ENCODE results near the gene TUSC2.

The TUSC2 gene

GRCh38 chr3:50337175-50337861 is 9.3 kb upstream of the TUSC2 start:
- DNase-seq (ENCODE audit: low read depth in 2 of 3, low spot score in 1 of 3), result peak; percentile 94 to 97 (median 95)

GRCh38 chr3:50336452-50337174 is 8.6 kb upstream of the TUSC2 start:
- peak in 1 of 3 donors; percentile 44 for DNase-seq (ENCODE audit: low read depth in 2 of 3, low spot score in 1 of 3)

GRCh38 chr3:50334339-50335075 is 6.5 kb upstream of the TUSC2 start:
- DNase-seq (ENCODE audit: low read depth in 2 of 3, low spot score in 1 of 3), result no peak

- no peak for DNase-seq (ENCODE audit: low read depth in 2 of 3, low spot score in 1 of 3)
These were observed 5.8 kb upstream of the TUSC2 start for GRCh38 chr3:50333744-50334328.

- DNase-seq (ENCODE audit: low read depth in 2 of 3, low spot score in 1 of 3), result no peak
These were observed 3.4 kb upstream of the TUSC2 start for GRCh38 chr3:50331364-50331907.

GRCh38 chr3:50330330-50330729 is 2.3 kb upstream of the TUSC2 start:
- no peak for DNase-seq (ENCODE audit: low read depth in 2 of 3, low spot score in 1 of 3)

GRCh38 chr3:50327129-50327528 is 894 bp downstream of the TUSC2 start:
- DNase-seq (ENCODE audit: low read depth in 2 of 3, low spot score in 1 of 3), result no peak

GRCh38 chr3:50326182-50326541 is 1.9 kb downstream of the TUSC2 start:
- DNase-seq (ENCODE audit: low read depth in 2 of 3, low spot score in 1 of 3), result no peak

GRCh38 chr3:50325497-50326181 is 2.4 kb downstream of the TUSC2 start:
- no peak for DNase-seq (ENCODE audit: low read depth in 2 of 3, low spot score in 1 of 3)

- DNase-seq (ENCODE audit: low read depth in 2 of 3, low spot score in 1 of 3), result no peak
These were observed 2.9 kb downstream of the TUSC2 start for GRCh38 chr3:50325113-50325480.

GRCh38 chr3:50324351-50325112 is 3.5 kb downstream of the TUSC2 start:
- DNase-seq (ENCODE audit: low read depth in 2 of 3, low spot score in 1 of 3), result peak in 2 of 3 donors; percentile 32 to 52

- DNase-seq (ENCODE audit: low read depth in 2 of 3, low spot score in 1 of 3), result no peak
These were observed 4.3 kb downstream of the TUSC2 start for GRCh38 chr3:50323614-50324199.

GRCh38 chr3:50323092-50323600 is 4.9 kb downstream of the TUSC2 start:
- DNase-seq (ENCODE audit: low read depth in 2 of 3, low spot score in 1 of 3), result no peak

- DNase-seq (ENCODE audit: low read depth in 2 of 3, low spot score in 1 of 3), result no peak
These were observed 5.5 kb downstream of the TUSC2 start, which contains the start of gene HYAL2 for GRCh38 chr3:50322386-50323091. Gene HYAL2 (minus strand): TSS chr3:50322745. CDS start chr3:50320489, 2,256 bp downstream.

- no peak for DNase-seq (ENCODE audit: low read depth in 2 of 3, low spot score in 1 of 3)
These were observed 6.0 kb downstream of the TUSC2 start for GRCh38 chr3:50322115-50322385.

GRCh38 chr3:50321336-50322114 is 6.5 kb downstream of the TUSC2 start:
- DNase-seq (ENCODE audit: low read depth in 2 of 3, low spot score in 1 of 3), result peak; percentile 67 to 83 (median 67)

- DNase-seq (ENCODE audit: low read depth in 2 of 3, low spot score in 1 of 3), result peak in 1 of 3 donors; percentile 61
These were observed 7.1 kb downstream of the TUSC2 start for GRCh38 chr3:50320853-50321335.

All from stimulated activated CD4-positive, alpha-beta T cell treated with anti-CD3 and anti-CD28 coated beads, Interleukin-12 subunit alpha, Interleukin-12 subunit beta, amount 100 ng/mL, for 48 hours (primary cell).